GM12875 (cell line): ENCODE results near the gene OR5H2.

ENCODE experiments used
- H3K4me3 ChIP-seq: one replicate; pipeline ENCODE4 v1.5.1; 2011; ENCODE audit warnings: low read depth, low read length, control low read depth
- CTCF ChIP-seq: IDR thresholded peaks from 2 replicates; pipeline ENCODE4 v1.5.1; 2011; ENCODE audit warnings: low read depth, mild to moderate bottlenecking, control low read depth, inconsistent platforms, low read length, moderate library complexity, borderline replicate concordance; ENCODE audit not compliant: insufficient read depth

The OR5H2 gene

DNA sequence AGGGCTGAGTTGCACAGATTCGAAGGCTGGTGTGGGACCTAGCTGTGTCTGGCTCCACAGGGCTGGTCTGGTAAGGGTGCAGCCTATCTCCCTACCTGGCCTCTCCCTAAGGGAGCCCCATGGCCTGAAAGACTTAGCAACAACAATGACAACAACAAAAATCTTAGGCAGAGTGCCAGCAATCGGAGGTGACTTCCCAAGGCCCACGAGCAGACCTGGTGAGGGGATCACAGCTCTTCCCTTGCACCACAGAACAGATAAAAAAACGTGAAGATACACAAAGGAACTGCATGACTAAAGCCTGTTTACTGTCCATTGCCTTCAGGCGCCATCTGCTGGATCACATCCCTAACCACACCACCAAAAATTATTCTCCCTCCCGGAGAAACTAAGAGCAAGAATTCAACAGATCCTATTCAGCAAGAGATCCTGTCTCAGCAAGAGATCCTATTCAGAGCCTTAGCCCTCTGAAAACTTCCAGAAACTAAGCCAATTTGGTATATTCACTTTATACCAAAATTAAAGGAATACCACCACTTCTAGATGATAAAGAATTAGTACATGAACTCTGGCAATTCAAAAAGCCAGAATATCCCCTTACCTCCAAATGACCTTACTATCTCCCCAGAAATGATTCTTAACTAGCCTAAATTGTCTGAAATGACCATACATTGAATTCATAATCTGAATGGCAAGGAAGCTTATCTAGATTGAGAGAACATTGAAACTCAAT, 47.3 kb downstream of the OR5H2 start:
- no peak overlapping the region for H3K4me3 ChIP-seq
- peak; percentile 81 for TF ChIP-seq CTCF

- H3K4me3 ChIP-seq, result no peak overlapping the region
- no peak for TF ChIP-seq CTCF
Measured at GRCh38 chr3:98331329-98331728, 49.0 kb downstream of the OR5H2 start.
